ENCODE measurements around the gene CFAP77.

- TF ChIP-seq REST (IDR thresholded peaks at IDR 0.05; ENCODE audit: borderline replicate concordance) (no peak), CTCF (IDR thresholded peaks at IDR 0.05; ENCODE audit: poor library complexity, severe bottlenecking) (no peak), RAD21 (conservative IDR thresholded peaks at IDR 0.05) (no peak), EZH2 (IDR thresholded peaks at IDR 0.05; ENCODE audit: borderline replicate concordance, insufficient read depth, low read length, poor library complexity, severe bottlenecking) (peak; percentile 77), POLR2AphosphoS5 (IDR thresholded peaks at IDR 0.05) (no peak), EP300 (conservative IDR thresholded peaks at IDR 0.05; ENCODE audit: poor library complexity, severe bottlenecking) (no peak), MXI1 (conservative IDR thresholded peaks at IDR 0.05; ENCODE audit: poor library complexity, severe bottlenecking) (no peak)
These were observed 179.4 kb downstream of the CFAP77 start for GRCh38 chr9:132589148-132590036.
